Activated naive CD8-positive, alpha-beta T cell treated with anti-CD3 and anti-CD28 coated beads, Interleukin-2, amount 10 ng/mL, durations not matched to agents 7 days and 5 days (primary cell): Measurements from ENCODE around the gene TNS3. TPM values are rescaled to one million over a fixed set of nuclear protein-coding genes. Genes with fewer than 3 reads are reported as not detected.
"Not testable (repeated sequence)": the region's sequence is repeated elsewhere in the genome, so short reads cannot be mapped to it uniquely, and the experiment has no call there.

Experiments used
- ATAC-seq: fragments of 150-1000 bp; cut with Tn5 transposase; one replicate; pipeline ENCODE4 v1.10.0; 2021; ENCODE audit warnings: low read depth, moderate library complexity
- POLR2A ChIA-PET: fragments of 350-600 bp; sonication (Branson Sonifier 250); formaldehyde crosslinking; loops from one replicate; lab custom pipeline; 2021; ENCODE audit warnings: antibody characterized with exemption; lab: Charles Lee
- DNase-seq: peaks from one replicate; pipeline ENCODE4 v3.0.0; 2021
- H3K27ac Mint-ChIP-seq: one replicate; pipeline ENCODE4 v1.8.0; 2022; ENCODE audit warnings: mild to moderate bottlenecking, mixed read lengths
- H3K27me3 Mint-ChIP-seq: one replicate; pipeline ENCODE4 v1.8.0; 2022; ENCODE audit warnings: mild to moderate bottlenecking, moderate library complexity, mixed read lengths
- H3K36me3 Mint-ChIP-seq: one replicate; pipeline ENCODE4 v1.8.0; 2021; ENCODE audit warnings: mild to moderate bottlenecking, mixed read lengths
- H3K4me1 Mint-ChIP-seq: one replicate; pipeline ENCODE4 v1.8.0; 2021; ENCODE audit warnings: mixed read lengths
- H3K4me3 Mint-ChIP-seq: one replicate; pipeline ENCODE4 v1.8.0; 2022; ENCODE audit warnings: mild to moderate bottlenecking, moderate library complexity, mixed read lengths
- H3K9me3 Mint-ChIP-seq: one replicate; pipeline ENCODE4 v1.8.0; 2021; ENCODE audit warnings: mixed read lengths
- total RNA-seq, 2 experiments: library from RNA; stranded (reverse); gene quantifications; one replicate each; pipeline ENCODE4 v1.2.3, GENCODE V29; 2021

Gene TNS3
- total RNA-seq, 2 experiments from 2014 or later: 1.1 to 2.0 TPM

- no peaks in the 10 kb centered on the region for H3K4me1 Mint-ChIP-seq
- no peaks in the 10 kb centered on the region for H3K9me3 Mint-ChIP-seq
- H3K27ac Mint-ChIP-seq: no peak overlapping the region
- POLR2A ChIA-PET: no interaction called here
- ATAC-seq (no peak), DNase-seq (no peak)
- H3K36me3 Mint-ChIP-seq: no peaks in the 10 kb centered on the region
- H3K4me3 Mint-ChIP-seq: no peak overlapping the region
- H3K27me3 Mint-ChIP-seq: no peaks in the 10 kb centered on the region
Observed at GRCh38 chr7:47611045-47611511, 29.2 kb upstream of the TNS3 start.

- no peak for DNase-seq
- POLR2A ChIA-PET: no interaction called here
Observed at GRCh38 chr7:47610506-47611044, 28.7 kb upstream of the TNS3 start.

DNA sequence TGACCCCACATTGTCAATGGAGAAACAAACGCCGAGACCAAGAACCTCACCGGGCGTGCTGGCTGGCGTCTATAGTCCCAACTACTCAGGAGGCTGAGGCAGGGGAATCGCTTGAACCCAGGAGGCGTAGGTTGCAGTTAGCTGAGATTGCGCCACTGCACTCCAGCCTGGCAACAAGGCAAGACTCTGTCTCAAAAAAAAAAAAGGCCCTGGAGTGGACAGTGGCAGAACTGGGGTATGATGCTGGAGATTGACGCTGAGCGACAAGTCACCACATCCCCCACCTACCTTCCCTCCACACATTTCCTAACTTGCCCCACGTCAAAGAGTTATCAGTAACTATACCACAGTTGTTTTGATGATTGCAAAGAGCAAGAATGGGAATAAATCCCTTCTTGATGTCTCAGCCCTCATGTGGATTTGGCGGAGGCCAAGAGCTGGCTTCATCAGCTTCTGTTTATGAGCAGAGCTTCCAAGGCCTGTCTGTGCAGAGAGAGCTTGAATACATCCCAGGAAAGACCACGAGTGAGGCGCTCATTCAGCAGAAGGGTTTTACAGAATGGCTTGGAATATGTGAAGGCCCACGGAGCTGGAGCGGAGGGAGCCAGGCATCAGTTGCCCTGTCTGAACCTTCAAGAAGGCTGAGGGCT, 28.0 kb upstream of the TNS3 start:
- no peak overlapping the region for H3K27ac Mint-ChIP-seq
- no peaks in the 10 kb centered on the region for H3K4me1 Mint-ChIP-seq

More at GRCh38 chr7:47610506-47611044, 28.7 kb upstream of the TNS3 start:
- Mint-ChIP-seq H3K9me3 (no peaks in the 10 kb centered on the region), H3K4me1 (no peaks in the 10 kb centered on the region), H3K27ac (no peak overlapping the region), H3K4me3 (no peak overlapping the region), H3K36me3 (no peaks in the 10 kb centered on the region), H3K27me3 (no peaks in the 10 kb centered on the region)
- no peak for ATAC-seq

GRCh38 chr7:47606593-47607046, 24.7 kb upstream of the TNS3 start:
- H3K36me3 Mint-ChIP-seq, H3K4me1 Mint-ChIP-seq, ATAC-seq, H3K27ac Mint-ChIP-seq, DNase-seq, H3K9me3 Mint-ChIP-seq, POLR2A ChIA-PET, H3K4me3 Mint-ChIP-seq, H3K27me3 Mint-ChIP-seq: not testable (repeated sequence)

More for the DNA sequence above, 28.0 kb upstream of the TNS3 start:
- ATAC-seq (no peak), DNase-seq (no peak)
- H3K9me3 Mint-ChIP-seq: no peaks in the 10 kb centered on the region
- no peaks in the 10 kb centered on the region for H3K36me3 Mint-ChIP-seq
- H3K27me3 Mint-ChIP-seq: no peaks in the 10 kb centered on the region
- H3K4me3 Mint-ChIP-seq: no peak overlapping the region
- POLR2A ChIA-PET: no interaction called here

DNA sequence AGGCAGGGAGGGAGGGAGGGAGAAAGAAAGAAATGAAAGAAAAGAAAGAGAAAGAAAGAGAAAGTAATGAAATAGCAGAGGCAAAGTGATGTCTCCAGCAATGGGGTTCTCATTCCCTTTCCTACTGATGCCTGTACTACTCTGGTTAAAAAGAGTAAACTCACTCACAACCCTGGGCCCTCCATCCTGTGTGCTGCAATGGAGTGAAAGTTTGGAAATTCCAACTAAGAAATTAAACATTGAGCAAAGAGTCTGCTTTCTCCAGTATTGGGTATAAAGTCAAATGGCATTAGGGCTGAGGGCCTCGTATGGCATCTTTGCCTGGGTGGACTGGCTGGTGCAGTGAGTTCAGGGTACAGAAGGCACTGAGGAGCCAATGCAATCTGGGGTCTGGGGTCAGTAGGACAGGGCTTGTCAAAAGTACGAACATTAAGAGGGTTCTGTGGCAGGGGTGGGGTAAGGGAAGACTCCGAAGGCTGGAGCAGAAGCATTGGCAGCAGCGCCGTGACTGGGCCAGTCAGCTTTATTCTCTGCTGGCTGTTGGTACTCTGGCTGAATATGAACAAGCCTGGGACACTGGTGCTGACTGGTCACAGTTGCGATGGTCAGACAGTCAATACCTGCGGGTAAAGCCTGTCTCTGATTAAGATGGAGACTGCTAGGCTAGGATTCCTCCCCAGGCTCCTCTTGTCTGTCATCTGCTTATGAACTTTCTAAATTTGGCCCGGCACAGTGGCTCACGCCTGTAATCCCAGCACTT, 24.1 kb upstream of the TNS3 start:
- H3K27me3 Mint-ChIP-seq: peaks cover 2% of the 10 kb centered on the region
- H3K27ac Mint-ChIP-seq: no peak overlapping the region
- no peak for DNase-seq
- POLR2A ChIA-PET: no interaction called here
- no peaks in the 10 kb centered on the region for H3K4me1 Mint-ChIP-seq
- no peaks in the 10 kb centered on the region for H3K9me3 Mint-ChIP-seq
- H3K36me3 Mint-ChIP-seq: no peaks in the 10 kb centered on the region
- no peak overlapping the region for H3K4me3 Mint-ChIP-seq
- ATAC-seq: no peak

GRCh38 chr7:47604496-47604890, 22.6 kb upstream of the TNS3 start:
- no peak overlapping the region for H3K4me3 Mint-ChIP-seq
- H3K27me3 Mint-ChIP-seq: peaks cover 6% of the 10 kb centered on the region
- H3K27ac Mint-ChIP-seq: no peak overlapping the region
- ATAC-seq: no peak
- no peaks in the 10 kb centered on the region for H3K4me1 Mint-ChIP-seq
- POLR2A ChIA-PET: no interaction called here
- no peaks in the 10 kb centered on the region for H3K36me3 Mint-ChIP-seq
- H3K9me3 Mint-ChIP-seq: peaks cover 4% of the 10 kb centered on the region
- DNase-seq: no peak

- H3K9me3 Mint-ChIP-seq, ATAC-seq, H3K4me1 Mint-ChIP-seq, H3K27ac Mint-ChIP-seq, H3K36me3 Mint-ChIP-seq, H3K4me3 Mint-ChIP-seq, POLR2A ChIA-PET, H3K27me3 Mint-ChIP-seq, DNase-seq: not testable (repeated sequence)
Observed at GRCh38 chr7:47603514-47604255, 21.8 kb upstream of the TNS3 start.

- Mint-ChIP-seq H3K4me1 (no peaks in the 10 kb centered on the region), H3K9me3 (peaks cover 13% of the 10 kb centered on the region), H3K36me3 (no peaks in the 10 kb centered on the region), H3K27ac (no peak overlapping the region), H3K27me3 (peaks cover 6% of the 10 kb centered on the region), H3K4me3 (no peak overlapping the region)
- POLR2A ChIA-PET: no interaction called here
- no peak for ATAC-seq
- DNase-seq: no peak
Observed at GRCh38 chr7:47602272-47603004, 20.5 kb upstream of the TNS3 start.

- H3K27me3 Mint-ChIP-seq: peaks cover 6% of the 10 kb centered on the region
- H3K9me3 Mint-ChIP-seq: peaks cover 18% of the 10 kb centered on the region
- POLR2A ChIA-PET: no interaction called here
- no peak overlapping the region for H3K27ac Mint-ChIP-seq
- H3K4me1 Mint-ChIP-seq: no peaks in the 10 kb centered on the region
- DNase-seq (no peak), ATAC-seq (no peak)
- H3K4me3 Mint-ChIP-seq: no peak overlapping the region
- H3K36me3 Mint-ChIP-seq: no peaks in the 10 kb centered on the region
Observed at GRCh38 chr7:47601881-47602249, 20.0 kb upstream of the TNS3 start.

- H3K27me3 Mint-ChIP-seq: peaks cover 6% of the 10 kb centered on the region
- H3K4me3 Mint-ChIP-seq: no peak overlapping the region
- H3K27ac Mint-ChIP-seq: no peak overlapping the region
- POLR2A ChIA-PET: no interaction called here
- no peak for ATAC-seq
- peaks cover 19% of the 10 kb centered on the region for H3K9me3 Mint-ChIP-seq
- no peaks in the 10 kb centered on the region for H3K4me1 Mint-ChIP-seq
- H3K36me3 Mint-ChIP-seq: no peaks in the 10 kb centered on the region
- DNase-seq: no peak
Observed at GRCh38 chr7:47601119-47601880, 19.4 kb upstream of the TNS3 start.

DNA sequence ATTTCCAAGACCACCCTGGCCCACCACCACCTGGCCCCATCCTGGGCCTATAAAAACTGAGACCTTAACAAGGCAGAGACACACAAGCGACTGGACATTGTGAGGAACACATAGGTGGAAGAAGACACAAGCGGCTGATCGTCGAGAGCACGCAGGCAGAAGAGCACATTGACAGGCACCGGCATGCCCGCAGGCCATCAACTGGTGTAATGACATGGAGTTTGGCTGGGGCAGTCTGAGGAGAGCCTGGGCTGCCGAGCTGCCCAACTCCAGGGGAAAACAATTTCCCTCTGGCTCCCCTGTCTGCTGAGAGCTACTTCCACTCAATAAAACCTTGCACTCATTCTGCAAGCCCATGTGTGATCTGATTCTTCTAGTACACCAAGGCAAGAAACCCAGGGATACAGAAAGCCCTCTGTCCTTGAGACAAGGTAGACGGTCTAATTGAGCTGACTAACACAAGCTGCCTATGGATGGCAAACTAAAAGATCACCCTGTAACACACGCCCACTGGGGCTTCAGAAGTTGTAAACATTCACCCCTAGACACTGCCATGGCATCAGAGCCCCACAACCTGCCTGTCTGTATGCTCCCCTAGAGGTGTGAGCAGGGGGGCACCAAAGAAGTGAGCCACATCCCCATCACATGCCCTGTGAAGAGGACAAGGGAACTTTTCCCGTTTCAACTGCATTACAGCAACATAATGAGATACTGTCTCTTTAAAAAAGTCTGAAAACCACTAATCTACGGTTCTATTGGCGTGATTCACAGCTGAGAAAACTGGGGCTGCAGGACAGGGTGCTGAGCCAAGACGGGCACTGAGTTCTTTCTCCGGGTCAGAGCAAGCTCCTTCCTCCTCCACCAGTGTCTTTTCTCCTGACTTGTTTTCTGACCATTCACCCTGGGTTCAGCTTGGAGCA, 18.5 kb upstream of the TNS3 start:
- H3K27ac Mint-ChIP-seq: no peak overlapping the region

DNA sequence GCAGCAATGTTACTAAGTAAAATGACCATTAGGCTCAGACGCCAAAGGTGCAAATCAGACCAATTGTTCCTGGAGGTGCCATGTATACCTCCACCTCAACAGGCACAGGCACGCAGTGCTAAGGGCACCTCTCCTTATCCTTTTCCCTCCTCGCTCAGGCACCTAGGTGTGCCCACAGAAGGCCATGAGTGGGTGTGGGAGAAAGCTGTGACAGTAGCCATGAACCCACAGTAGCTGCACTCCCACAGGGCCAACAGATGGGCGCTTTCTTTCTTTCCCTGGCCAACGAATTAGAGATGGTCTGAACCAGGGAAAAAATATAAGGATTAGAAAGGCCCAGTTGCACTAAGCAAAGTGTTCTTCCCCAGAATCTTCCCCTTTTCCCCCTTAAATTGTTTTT, 15.5 kb upstream of the TNS3 start:
- POLR2A ChIA-PET: no interaction called here
- ATAC-seq: no peak
- no peak overlapping the region for H3K27ac Mint-ChIP-seq

More for the DNA sequence above, 18.5 kb upstream of the TNS3 start:
- Mint-ChIP-seq H3K4me1 (no peaks in the 10 kb centered on the region), H3K36me3 (no peaks in the 10 kb centered on the region), H3K27me3 (peaks cover 6% of the 10 kb centered on the region), H3K9me3 (peaks cover 20% of the 10 kb centered on the region), H3K4me3 (no peak overlapping the region)
- no peak for ATAC-seq
- no peak for DNase-seq
- POLR2A ChIA-PET: no interaction called here

More for the DNA sequence above, 15.5 kb upstream of the TNS3 start:
- H3K4me1 Mint-ChIP-seq: no peaks in the 10 kb centered on the region
- H3K36me3 Mint-ChIP-seq: no peaks in the 10 kb centered on the region
- H3K27me3 Mint-ChIP-seq: peaks cover 6% of the 10 kb centered on the region
- H3K9me3 Mint-ChIP-seq: peaks cover 20% of the 10 kb centered on the region
- DNase-seq: no peak
- no peak overlapping the region for H3K4me3 Mint-ChIP-seq
